ENCODE measurements around the gene TWNK.
A peak's percentile ranks its signal among the peaks of the same experiment; 100 is the strongest.

The TWNK gene

GRCh38 chr10:101007915-101008822, 20.8 kb downstream of the TWNK start:
- no peak for TF ChIP-seq CTCF (IDR thresholded peaks at IDR 0.05; ENCODE audit: low read depth, low read length)
- DNase-seq (ENCODE audit: extremely low read depth, low read depth): no peak

- no peak for TF ChIP-seq CTCF (IDR thresholded peaks at IDR 0.05; ENCODE audit: low read depth, low read length)
- no peak for DNase-seq (ENCODE audit: extremely low read depth, low read depth)
These were observed 21.6 kb downstream of the TWNK start for GRCh38 chr10:101008823-101009423.

- no peak for DNase-seq (ENCODE audit: extremely low read depth, low read depth)
- no peak for TF ChIP-seq CTCF (IDR thresholded peaks at IDR 0.05; ENCODE audit: low read depth, low read length)
These were observed 23.0 kb downstream of the TWNK start for GRCh38 chr10:101010329-101010728.

- no peak for DNase-seq (ENCODE audit: extremely low read depth, low read depth)
- peak; percentile 33 for TF ChIP-seq CTCF (IDR thresholded peaks at IDR 0.05; ENCODE audit: low read depth, low read length)
These were observed 24.4 kb downstream of the TWNK start for GRCh38 chr10:101011517-101012423.

- TF ChIP-seq CTCF (IDR thresholded peaks at IDR 0.05; ENCODE audit: low read depth, low read length): peak; percentile 77
- DNase-seq (ENCODE audit: extremely low read depth, low read depth): peak; percentile 76
These were observed 25.4 kb downstream of the TWNK start for GRCh38 chr10:101012525-101013364.

GRCh38 chr10:101013365-101013825, 26.1 kb downstream of the TWNK start:
- no peak for DNase-seq (ENCODE audit: extremely low read depth, low read depth)
- TF ChIP-seq CTCF (IDR thresholded peaks at IDR 0.05; ENCODE audit: low read depth, low read length): no peak

Data from AG09319 (cell line).